ENCODE measurements around the gene KHDC4.
"Not testable (repeated sequence)": the region's sequence is repeated elsewhere in the genome, so short reads cannot be mapped to it uniquely, and the experiment has no call there.

KHDC4 gene

DNA sequence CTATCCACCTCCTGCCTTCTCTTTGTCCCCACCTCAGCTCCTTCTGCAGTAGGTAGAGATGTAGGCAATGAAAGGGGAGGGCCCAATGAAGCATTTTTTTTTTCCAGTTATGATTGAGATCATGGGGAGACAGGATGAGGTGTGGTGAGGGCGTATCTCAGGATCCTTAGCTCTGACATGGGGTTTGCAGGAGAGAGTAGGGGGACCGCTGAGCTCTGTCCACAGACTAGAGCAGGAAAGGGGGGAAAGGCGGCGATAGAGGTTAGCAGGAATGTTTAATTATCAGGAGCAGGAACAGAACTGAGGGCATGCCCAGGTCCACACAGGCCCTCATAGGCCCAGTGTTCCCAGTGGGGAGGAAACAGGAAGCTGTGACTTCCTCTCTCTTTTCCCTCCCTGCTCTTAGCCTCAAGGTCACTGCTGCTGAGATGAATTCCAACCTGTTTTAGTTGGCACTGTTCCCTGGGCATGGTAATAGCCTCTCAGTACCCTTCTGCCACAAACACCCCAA lies 6.3 kb upstream of the KHDC4 start:
- DNase-seq = no peak

DNA sequence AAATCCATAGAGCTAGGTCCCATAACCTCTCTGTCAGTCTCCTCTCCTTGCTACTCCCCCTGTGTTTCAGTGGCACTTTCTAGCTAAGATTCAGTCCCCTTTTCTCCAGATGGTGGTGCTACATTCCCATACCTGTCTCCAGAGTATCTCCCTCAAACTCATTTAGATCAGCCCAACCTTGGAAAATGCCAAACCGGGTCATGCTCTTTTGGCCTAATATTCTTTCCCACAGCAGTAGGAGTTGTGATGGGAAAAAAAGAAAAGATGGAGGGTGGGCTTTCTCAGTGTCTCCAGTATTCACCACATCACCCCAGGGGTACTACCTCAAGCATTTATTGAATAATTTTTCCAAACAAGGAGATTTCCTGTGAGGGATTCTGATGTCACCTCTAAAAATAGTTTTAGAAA lies 4.0 kb upstream of the KHDC4 start:
- DNase-seq = no peak

DNA sequence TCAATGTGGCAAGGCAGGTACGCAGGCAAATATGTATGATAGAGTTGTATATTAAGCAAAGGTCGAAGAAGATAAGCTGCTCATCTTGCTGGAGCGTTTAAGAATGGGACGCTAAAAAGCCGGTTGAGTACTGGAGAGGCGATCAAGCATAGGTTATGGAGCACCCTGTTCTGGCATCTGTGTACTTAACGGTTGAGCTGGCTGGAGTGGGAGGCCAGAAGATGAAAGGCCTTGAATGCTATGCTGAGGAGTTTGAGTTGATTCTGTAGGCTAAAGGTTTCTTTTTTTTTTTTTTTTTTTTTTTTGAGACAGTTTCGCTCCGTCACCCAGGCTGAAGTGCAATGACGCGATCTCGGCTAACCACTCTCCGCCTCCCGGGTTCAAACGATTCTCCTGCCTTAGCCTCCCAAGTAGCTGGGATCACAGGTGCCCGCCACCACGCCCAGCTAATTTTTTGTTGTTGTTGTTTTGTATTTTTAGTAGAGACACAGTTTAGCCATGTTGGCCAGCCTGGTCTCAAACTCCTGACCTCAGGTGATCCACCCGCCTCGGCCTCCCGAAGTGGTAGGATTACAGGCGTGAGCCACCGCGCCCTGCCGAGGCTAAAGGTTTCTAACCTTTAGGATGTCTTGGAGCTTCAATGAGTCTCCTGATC lies 850 bp upstream of the KHDC4 start:
- DNase-seq = no peak

GRCh38 chr1:155933591-155934096 lies 569 bp downstream of the KHDC4 start:
- no peak for DNase-seq

GRCh38 chr1:155932487-155932886 lies 1.7 kb downstream of the KHDC4 start:
- DNase-seq = no peak

DNA sequence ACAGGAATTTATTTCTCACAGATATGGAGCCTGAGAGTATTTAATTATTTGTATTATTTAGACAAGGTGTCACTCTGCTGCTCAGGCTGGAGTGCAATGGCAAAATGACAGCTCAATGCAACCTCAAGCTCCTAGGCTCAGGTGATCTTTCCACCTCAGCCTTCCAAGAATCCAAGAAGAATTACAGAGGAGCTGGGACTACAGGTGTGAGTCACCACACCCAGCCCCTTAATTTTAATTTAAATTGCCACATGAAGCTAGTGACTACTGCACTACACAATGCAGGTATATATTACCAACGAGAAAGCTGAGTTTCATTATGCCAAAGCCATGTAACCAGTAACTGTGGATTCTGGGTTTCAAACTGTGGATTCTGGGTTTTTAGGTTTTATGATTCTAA lies 2.1 kb downstream of the KHDC4 start:
- no peak for DNase-seq

GRCh38 chr1:155931332-155932038 lies 2.7 kb downstream of the KHDC4 start:
- no peak for DNase-seq

DNA sequence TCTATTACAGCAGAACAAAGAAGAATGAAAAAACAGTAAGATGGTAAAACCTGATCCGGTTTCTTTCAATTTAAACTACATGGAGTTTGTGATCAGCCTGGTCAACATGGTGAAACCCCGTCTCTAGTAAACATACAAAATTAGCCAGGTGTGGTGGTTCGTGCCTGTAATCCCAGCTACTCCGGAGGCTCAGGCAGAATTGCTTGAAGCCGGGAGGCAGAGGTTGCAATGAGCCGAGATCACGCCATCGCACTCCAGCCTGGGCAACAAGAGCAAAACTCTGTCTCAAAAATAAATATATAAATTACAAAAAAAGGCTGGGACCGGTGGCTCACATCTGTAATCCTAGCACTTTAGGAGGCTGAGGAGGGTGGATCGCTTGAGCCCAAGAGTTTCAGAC lies 3.5 kb downstream of the KHDC4 start:
- not testable (repeated sequence) for DNase-seq

DNA sequence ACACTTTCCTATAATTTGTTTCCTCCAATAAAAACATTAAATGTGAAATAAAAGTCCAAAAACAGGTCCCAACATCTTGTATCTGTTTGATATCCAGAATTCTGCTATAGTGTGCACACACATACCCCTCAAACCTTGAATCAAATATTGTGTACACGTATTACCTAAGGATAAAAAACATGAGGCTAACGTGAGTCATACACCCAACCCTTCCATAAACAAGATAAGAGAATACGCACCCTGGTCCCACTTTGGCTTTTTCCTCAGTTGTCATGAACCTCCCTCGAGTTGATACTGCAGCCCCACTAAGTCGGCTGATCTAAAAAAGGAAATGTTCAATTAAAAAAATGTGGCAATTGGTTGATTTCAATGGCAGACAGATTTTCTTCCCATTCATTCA lies 5.2 kb downstream of the KHDC4 start:
- no peak for DNase-seq

DNA sequence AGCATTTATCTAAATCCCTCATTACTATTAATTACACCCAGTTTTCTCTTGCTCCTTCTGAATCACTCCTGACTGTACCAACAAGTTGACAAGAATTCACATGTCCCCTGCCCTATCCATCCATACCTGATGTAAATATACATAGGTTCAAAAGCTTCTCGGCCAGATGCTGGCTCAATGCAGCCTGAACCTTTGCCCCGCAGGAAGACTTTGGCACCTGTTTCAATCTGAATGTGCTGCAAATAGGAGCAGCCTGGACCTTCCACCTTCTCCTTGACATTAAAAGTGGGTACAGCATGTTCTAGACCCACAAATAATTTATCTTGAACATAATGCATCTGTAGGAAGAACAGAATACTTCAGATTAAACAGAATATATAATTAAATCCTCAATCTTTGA lies 8.7 kb downstream of the KHDC4 start:
- DNase-seq = no peak

GRCh38 chr1:155920717-155921116 lies 13.5 kb downstream of the KHDC4 start:
- no peak for DNase-seq

- DNase-seq = no peak
Measured at GRCh38 chr1:155919801-155920200, 14.4 kb downstream of the KHDC4 start.

GRCh38 chr1:155918660-155919059 lies 15.6 kb downstream of the KHDC4 start:
- no peak for DNase-seq

- DNase-seq = no peak
Measured at GRCh38 chr1:155913969-155914757, 20.1 kb downstream of the KHDC4 start.

DNA sequence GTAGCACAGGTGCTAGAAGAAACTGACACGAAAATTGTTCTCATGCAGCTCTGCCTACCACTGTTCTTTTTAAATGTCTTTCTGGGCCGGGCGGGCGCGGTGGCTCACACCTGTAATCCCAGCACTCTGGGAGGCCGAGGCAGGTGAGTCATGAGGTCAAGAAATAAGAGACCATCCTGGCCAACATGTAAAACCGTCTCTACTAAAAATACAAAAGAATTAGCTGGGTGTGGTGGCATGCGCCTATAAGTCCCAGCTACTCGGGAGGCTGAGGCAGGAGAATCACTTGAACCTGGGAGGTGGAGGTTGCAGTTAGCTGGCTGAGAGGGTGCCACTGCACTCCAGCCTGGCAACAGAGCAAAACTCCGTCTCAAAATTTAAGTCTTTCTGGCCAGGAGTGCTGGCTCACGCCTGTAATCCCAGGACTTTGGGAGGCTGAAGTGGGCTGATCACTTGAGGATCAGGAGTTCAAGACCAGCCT lies 22.1 kb downstream of the KHDC4 start:
- no peak for DNase-seq

DNA sequence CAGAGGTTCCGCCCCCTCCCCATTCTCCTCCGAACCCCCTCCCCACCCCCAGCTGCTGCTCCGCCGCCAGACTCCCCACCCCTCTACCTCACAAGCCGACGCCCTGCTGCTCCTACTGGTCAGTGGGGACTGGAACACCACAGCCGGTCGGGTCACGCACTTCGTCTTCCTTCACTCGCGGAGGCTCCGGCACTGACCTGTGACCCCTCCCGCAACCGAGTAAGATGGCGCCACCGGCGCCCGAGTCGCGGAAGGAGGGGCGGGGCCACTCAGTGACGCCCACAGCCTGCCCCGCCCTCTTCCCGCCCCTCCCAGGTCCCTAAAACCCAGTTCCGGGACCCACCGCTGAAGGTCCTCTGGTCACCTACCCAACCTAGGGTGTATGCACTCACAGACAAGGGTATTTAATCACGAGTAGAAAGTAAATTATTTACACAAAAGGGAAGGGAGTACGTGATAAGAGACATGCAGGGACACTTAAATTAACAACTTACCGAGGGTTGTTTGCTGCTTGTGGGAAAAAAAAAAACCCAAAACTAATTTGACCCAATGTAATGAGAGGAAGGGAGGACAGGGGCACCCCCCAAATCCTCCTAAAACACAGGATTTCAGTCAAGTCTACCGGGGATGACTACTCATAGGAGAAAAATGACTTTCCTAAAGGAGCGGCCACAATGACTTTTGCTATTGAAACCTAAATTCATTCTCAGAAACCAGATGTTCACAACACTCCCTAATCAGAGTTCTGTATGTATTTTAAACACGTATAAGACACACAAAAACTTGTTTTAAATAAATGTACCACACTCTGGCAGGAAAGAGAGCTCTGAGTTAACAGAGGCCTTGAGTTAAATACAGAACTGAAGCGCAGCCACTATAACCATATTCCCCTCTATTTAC lies 22.8 kb downstream of the KHDC4 start, which contains the start of gene RIT1:
TSS of gene RIT1 (minus strand) at position 194 of the 900 bp plus-strand sequence. CDS start 588 bp downstream, outside the sequence.
- DNase-seq = peak; percentile 75

GRCh38 chr1:155910621-155911121 lies 23.5 kb downstream of the KHDC4 start:
- DNase-seq = no peak

DNA sequence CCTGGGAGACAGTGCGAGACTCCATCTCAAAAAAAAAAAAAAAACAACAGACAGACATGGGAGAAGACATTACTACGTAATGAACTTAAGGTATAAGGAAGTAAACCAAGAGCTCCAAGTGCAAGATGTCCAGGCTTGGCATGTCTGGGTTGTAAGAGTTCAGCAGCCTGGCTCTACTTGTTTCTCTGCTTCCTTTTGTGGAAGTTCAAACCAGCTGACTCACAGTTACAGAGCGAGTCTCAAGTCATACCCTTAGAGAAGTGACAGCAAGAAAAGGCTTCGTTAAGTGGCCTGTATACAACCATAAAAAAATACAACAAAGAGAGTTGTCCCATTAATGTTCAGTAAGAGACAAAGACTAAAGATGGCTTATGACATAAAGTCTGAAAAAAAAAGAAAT lies 24.3 kb downstream of the KHDC4 start:
- DNase-seq = no peak

DNA sequence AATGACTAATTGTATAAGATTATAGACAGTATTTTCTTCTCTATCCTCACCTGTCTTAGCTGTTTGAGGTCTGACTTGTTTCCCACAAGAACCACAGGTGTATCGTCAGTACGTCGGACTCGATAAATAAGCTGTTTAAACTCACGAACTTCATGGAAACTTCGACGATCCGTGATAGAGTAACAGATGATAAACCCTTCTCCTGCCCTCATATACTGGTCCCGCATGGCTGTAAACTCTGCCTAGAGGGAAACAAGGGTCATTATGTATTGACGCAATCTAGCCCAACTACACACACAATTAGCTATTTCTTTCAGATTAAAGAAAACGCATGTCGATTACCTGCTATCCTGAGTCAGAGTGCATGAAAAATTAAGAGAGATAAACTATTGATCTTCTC lies 30.0 kb downstream of the KHDC4 start:
- DNase-seq = no peak

- no peak for DNase-seq
Measured at GRCh38 chr1:155900161-155900560, 34.1 kb downstream of the KHDC4 start.

- DNase-seq = no peak
Measured at GRCh38 chr1:155899683-155900082, 34.5 kb downstream of the KHDC4 start.

- no peak for DNase-seq
Measured at GRCh38 chr1:155898888-155899287, 35.3 kb downstream of the KHDC4 start.

Measured in activated CD4-positive, alpha-beta T cell treated with anti-CD3 and anti-CD28 coated beads for 1 hour (primary cell).